SK-N-SH treated with all-trans-retinoic acid at 6 μM for 48 hours (cell line): ENCODE results near the gene FOXL3.
A peak's percentile ranks its signal among the peaks of the same experiment; 100 is the strongest.

Experiments
- ATAC-seq: fragments of 200-7000 bp; cut with Tn5 transposase; 3 replicates; pipeline ENCODE4 v1.9.1; 2020; ENCODE audit warnings: mild to moderate bottlenecking, moderate library complexity
- ARNTL ChIP-seq: fragments of 450-650 bp; formaldehyde crosslinking; IDR thresholded peaks from 2 replicates; pipeline ENCODE4 v1.5.0; 2020; ENCODE audit warnings: low read depth, mild to moderate bottlenecking, moderate library complexity, borderline replicate concordance
- BACH2 ChIP-seq: fragments of 250-450 bp; sonication (Bioruptor Pico); IDR thresholded peaks from 2 replicates; pipeline ENCODE4 v1.9.0; 2021; ENCODE audit warnings: mild to moderate bottlenecking, borderline replicate concordance
- CREB5 ChIP-seq: fragments of 250-450 bp; sonication (Bioruptor Pico); IDR thresholded peaks from 2 replicates; pipeline ENCODE4 v1.5.1; 2020; ENCODE audit warnings: low read depth, mild to moderate bottlenecking, moderate library complexity
- ESRRG ChIP-seq: fragments of 250-450 bp; sonication (Bioruptor Pico); IDR thresholded peaks from 2 replicates; pipeline ENCODE4 v1.6.1; 2021; ENCODE audit warnings: mild to moderate bottlenecking
- GLIS3 ChIP-seq: fragments of 250-450 bp; sonication (Bioruptor Pico); IDR thresholded peaks from 2 replicates; pipeline ENCODE4 v1.5.0; 2020; ENCODE audit warnings: mild to moderate bottlenecking, moderate library complexity
- ISL1 ChIP-seq: fragments of 250-450 bp; sonication (Bioruptor Pico); IDR thresholded peaks from 2 replicates; pipeline ENCODE4 v2.1.2; 2022; ENCODE audit warnings: mild to moderate bottlenecking, moderate library complexity
- OSR1 ChIP-seq: fragments of 250-450 bp; sonication (Bioruptor Pico); IDR thresholded peaks from 2 replicates; pipeline ENCODE4 v1.8.0; 2022; ENCODE audit warnings: moderate library complexity, mild to moderate bottlenecking, inconsistent platforms
- PATZ1 ChIP-seq: fragments of 250-450 bp; sonication (Bioruptor Pico); IDR thresholded peaks from 2 replicates; pipeline ENCODE4 v1.8.0; 2020; ENCODE audit warnings: mild to moderate bottlenecking, moderate library complexity, borderline replicate concordance
- POU6F1 ChIP-seq: fragments of 250-450 bp; sonication (Bioruptor Pico); IDR thresholded peaks from 2 replicates; pipeline ENCODE4 v1.8.0; 2021; ENCODE audit warnings: low read depth, mild to moderate bottlenecking, moderate library complexity, borderline replicate concordance
- PPARA ChIP-seq: fragments of 250-450 bp; sonication (Bioruptor Pico); IDR thresholded peaks from 2 replicates; pipeline ENCODE4 v1.5.0; 2020; ENCODE audit warnings: mild to moderate bottlenecking, borderline replicate concordance
- RARB ChIP-seq: fragments of 250-450 bp; sonication (Bioruptor Pico); IDR thresholded peaks from 2 replicates; pipeline ENCODE4 v1.8.0; 2021; ENCODE audit warnings: mild to moderate bottlenecking, moderate library complexity
- SNAI2 ChIP-seq: fragments of 250-450 bp; sonication (Bioruptor Pico); IDR thresholded peaks from 2 replicates; pipeline ENCODE4 v1.5.0; 2020; ENCODE audit warnings: mild to moderate bottlenecking, moderate library complexity
- TOX ChIP-seq: fragments of 250-450 bp; sonication (Bioruptor Pico); IDR thresholded peaks from 2 replicates; pipeline ENCODE4 v1.8.0; 2021; ENCODE audit warnings: mild to moderate bottlenecking, moderate library complexity, borderline replicate concordance
- TSHZ2 ChIP-seq: fragments of 250-450 bp; sonication (Bioruptor Pico); IDR thresholded peaks from 2 replicates; pipeline ENCODE4 v1.5.0; 2020; ENCODE audit warnings: mild to moderate bottlenecking, moderate library complexity
- ZC3H10 ChIP-seq: fragments of 250-450 bp; sonication (Bioruptor Pico); IDR thresholded peaks from 2 replicates; pipeline ENCODE4 v1.5.1; 2021; ENCODE audit warnings: mild to moderate bottlenecking, moderate library complexity
- ZFP30 ChIP-seq: fragments of 450-650 bp; formaldehyde crosslinking; IDR thresholded peaks from 2 replicates; pipeline ENCODE4 v1.5.0; 2022; ENCODE audit warnings: mild to moderate bottlenecking, moderate library complexity
- ZNF565 ChIP-seq: fragments of 450-650 bp; formaldehyde crosslinking; conservative IDR thresholded peaks from 2 replicates; pipeline ENCODE4 v1.5.0; 2020; ENCODE audit warnings: low read depth, mild to moderate bottlenecking, moderate library complexity
- ZNF70 ChIP-seq: fragments of 450-650 bp; formaldehyde crosslinking; IDR thresholded peaks from 2 replicates; pipeline ENCODE4 v1.5.0; 2020; ENCODE audit warnings: mild to moderate bottlenecking, moderate library complexity
- ZNF8 ChIP-seq: fragments of 450-650 bp; formaldehyde crosslinking; IDR thresholded peaks from 2 replicates; pipeline ENCODE4 v1.5.0; 2020; ENCODE audit warnings: mild to moderate bottlenecking, moderate library complexity

The FOXL3 gene

GRCh38 chr7:292826-293225, 2.9 kb downstream of the FOXL3 start:
- no peak for TF ChIP-seq TOX
- TF ChIP-seq TSHZ2 (CRISPR knock-in tag) = no peak
- TF ChIP-seq ZNF70 (CRISPR knock-in tag) = no peak
- TF ChIP-seq PATZ1 (CRISPR knock-in tag) = no peak
- TF ChIP-seq ISL1 (CRISPR knock-in tag) = no peak
- TF ChIP-seq ESRRG (CRISPR knock-in tag) = no peak
- no peak for TF ChIP-seq SNAI2
- TF ChIP-seq RARB (CRISPR knock-in tag) = no peak
- ATAC-seq = no peak

GRCh38 chr7:293681-294439, 3.9 kb downstream of the FOXL3 start:
- TF ChIP-seq ZFP30 (CRISPR knock-in tag) (no peak), POU6F1 (no peak), ARNTL (CRISPR knock-in tag) (no peak), CREB5 (CRISPR knock-in tag) (no peak), ZNF8 (no peak), BACH2 (CRISPR knock-in tag) (no peak), ISL1 (CRISPR knock-in tag) (no peak), ZNF565 (CRISPR knock-in tag) (no peak), ZNF70 (CRISPR knock-in tag) (no peak), PPARA (CRISPR knock-in tag) (no peak), GLIS3 (CRISPR knock-in tag) (no peak), TSHZ2 (CRISPR knock-in tag) (no peak), OSR1 (CRISPR knock-in tag) (no peak)

GRCh38 chr7:294440-295154, 4.6 kb downstream of the FOXL3 start:
- no peak for ATAC-seq
- no peak for TF ChIP-seq RARB (CRISPR knock-in tag)
- TF ChIP-seq ZC3H10 = no peak
- TF ChIP-seq ZNF70 (CRISPR knock-in tag) = peak; percentile 99
- TF ChIP-seq ZNF8 = no peak
- TF ChIP-seq CREB5 (CRISPR knock-in tag) = no peak

More at GRCh38 chr7:293681-294439, 3.9 kb downstream of the FOXL3 start:
- no peak for ATAC-seq
